NT2/D1 (cell line): ENCODE results near the gene BTRC.

Experiments
- SUZ12 ChIP-seq: IDR thresholded peaks from 2 replicates; pipeline ENCODE4 v1.6.1; 2011; ENCODE audit not compliant: insufficient read length, insufficient read depth; ENCODE audit errors: extremely low read depth
- YY1 ChIP-seq: IDR thresholded peaks from 2 replicates; pipeline ENCODE4 v1.6.1; 2011; ENCODE audit not compliant: insufficient read length, insufficient read depth

GRCh38 chr10:101485207-101485606 is 131.2 kb downstream of the BTRC start:
- TF ChIP-seq YY1 (no peak), SUZ12 (no peak)
